Right lobe of liver (tissue), 6 donors: ENCODE measurements around the gene PIGQ. TPM values are rescaled to one million over a fixed set of nuclear protein-coding genes. Genes with fewer than 3 reads are reported as not detected.

ENCODE experiments used
- ATAC-seq, 4 donors: fragments of 200-7000 bp; cut with Tn5 transposase; one replicate each; pipeline ENCODE4 v1.9.1; 2020; ENCODE audit warnings: mild to moderate bottlenecking in 4 of 4, moderate library complexity in 4 of 4
- DNase-seq, 3 donors: peaks; one replicate each; pipeline ENCODE4 v3.0.0-alpha.2; 2020
- H3K27ac ChIP-seq, 3 donors: fragments of 200-600 bp; one replicate each; pipeline ENCODE4 v1.8.0; 2022
- H3K27me3 ChIP-seq, 2 donors: fragments of 200-600 bp; one replicate each; pipeline ENCODE4 v1.8.0; 2022
- H3K36me3 ChIP-seq, 4 donors: fragments of 200-600 bp; sonication (generic) in 1 of 4; one replicate each; pipeline versions ENCODE4 v1.5.1 to v1.8.0; 2017 to 2022; ENCODE audit warnings: control low read depth in 1 of 4
- H3K4me1 ChIP-seq, 4 donors: fragments of 200-600 bp; sonication (generic) in 1 of 4; one replicate each; pipeline versions ENCODE4 v1.5.1 to v1.8.0; 2017 to 2022; ENCODE audit warnings: control low read depth in 1 of 4
- H3K4me3 ChIP-seq, 3 donors: fragments of 200-600 bp; one replicate each; pipeline ENCODE4 v1.8.0; 2022
- H3K9me3 ChIP-seq, 4 donors: fragments of 200-600 bp; sonication (generic) in 1 of 4; one replicate each; pipeline versions ENCODE4 v1.5.1 to v1.8.0; 2017 to 2022; ENCODE audit warnings: control low read depth in 1 of 4
- POLR2A ChIP-seq: fragments of 450-650 bp; IDR thresholded peaks from one replicate; pipeline ENCODE4 v1.6.1; 2017; ENCODE audit warnings: antibody characterized with exemption, mild to moderate bottlenecking
- WGBS: methylation state at CpG from one replicate; pipeline ENCODE4 v1.1.6; 2018; ENCODE audit warnings: low coverage, low lambda C conversion rate; ENCODE audit not compliant: insufficient coverage; ENCODE audit errors: missing lambda C conversion rate; 5-methylcytosine and 5-hydroxymethylcytosine counted together
- intact Hi-C, 2 donors: fragments of 100-400 bp; cut with DNase I; formaldehyde crosslinking; loops; one replicate each; pipeline versions ENCODE4 v1.11.2 to v1.14.1; 2022
- microRNA-seq, 2 donors: library from miRNA; unstranded; fragments of <30 nt; microRNA quantifications; one replicate each; pipeline ENCODE4, GENCODE V29; 2019 to 2020
- small RNA-seq, 2 experiments: library from RNA; depleted of rRNA; stranded (forward); fragments of <200 nt; gene quantifications; one replicate each; pipeline ENCODE3, GENCODE V24; 2016
- total RNA-seq, 6 experiments: library from RNA; depleted of rRNA in 2 of 6; stranded (reverse); fragments of >200 nt in 2 of 6; fragmentation: NEBNext Ultra II Directional in 3 of 6; extraction: Animal tissue kit (Norgen Biotek cat#: 25700) in 3 of 6; gene quantifications; one replicate each; pipeline versions ENCODE4 v1.1.0 to v1.2.4, GENCODE V29; 2016 to 2023
- TF ChIP-seq, protein P1 (sequence below), 4 donors: fragments of 200-600 bp in 3 of 4; fragments of 450-650 bp in 1 of 4; IDR thresholded peaks; one replicate each; pipeline versions ENCODE4 v1.5.1 to v1.8.0; 2016 to 2022; ENCODE audit warnings: antibody characterized with exemption in 4 of 4, mild to moderate bottlenecking in 2 of 4
- donor health status: DM: no; HTN: yes; CAD: no.
- donor health status: DM: no; HTN: no; CAD: no.
- donor health status: DM: no; HTN: no; CAD: no.
- donor health status: DM: no; HTN: yes; CAD: no.
- donor health status: DM: no; HTN: yes; CAD: no.

Gene PIGQ
- total RNA-seq, 6 experiments from 2014 or later = 19.5 to 32.0 (median 27.8) TPM

DNA sequence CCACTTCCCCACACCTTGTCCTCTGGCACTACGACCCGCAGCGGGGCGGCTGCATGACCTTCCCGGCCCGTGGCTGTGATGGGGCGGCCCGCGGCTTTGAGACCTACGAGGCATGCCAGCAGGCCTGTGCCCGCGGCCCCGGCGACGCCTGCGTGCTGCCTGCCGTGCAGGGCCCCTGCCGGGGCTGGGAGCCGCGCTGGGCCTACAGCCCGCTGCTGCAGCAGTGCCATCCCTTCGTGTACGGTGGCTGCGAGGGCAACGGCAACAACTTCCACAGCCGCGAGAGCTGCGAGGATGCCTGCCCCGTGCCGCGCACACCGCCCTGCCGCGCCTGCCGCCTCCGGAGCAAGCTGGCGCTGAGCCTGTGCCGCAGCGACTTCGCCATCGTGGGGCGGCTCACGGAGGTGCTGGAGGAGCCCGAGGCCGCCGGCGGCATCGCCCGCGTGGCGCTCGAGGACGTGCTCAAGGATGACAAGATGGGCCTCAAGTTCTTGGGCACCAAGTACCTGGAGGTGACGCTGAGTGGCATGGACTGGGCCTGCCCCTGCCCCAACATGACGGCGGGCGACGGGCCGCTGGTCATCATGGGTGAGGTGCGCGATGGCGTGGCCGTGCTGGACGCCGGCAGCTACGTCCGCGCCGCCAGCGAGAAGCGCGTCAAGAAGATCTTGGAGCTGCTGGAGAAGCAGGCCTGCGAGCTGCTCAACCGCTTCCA, 63.7 kb downstream of the PIGQ start:
- intact Hi-C loops = loop anchor here in 1 of 2 donors (10.0 kb wide), 1 partner anchor 49 kb away; no protein-coding TSS in a partner anchor

More for the DNA sequence above, 63.7 kb downstream of the PIGQ start:
- ATAC-seq (no peak), DNase-seq (peak in 1 of 3 donors; percentile 55)
- Histone ChIP-seq H3K27ac (no peak overlapping the region), H3K27me3 (no peaks in the 10 kb centered on the region), H3K36me3 (no peaks in the 10 kb centered on the region), H3K4me1 (peaks cover 0 to 43% (median 22%) of the 10 kb centered on the region in 4 donors), H3K9me3 (no peaks in the 10 kb centered on the region), H3K4me3 (no peak overlapping the region)
- TF ChIP-seq POLR2A = no peak
- TF ChIP-seq, protein P1, sequence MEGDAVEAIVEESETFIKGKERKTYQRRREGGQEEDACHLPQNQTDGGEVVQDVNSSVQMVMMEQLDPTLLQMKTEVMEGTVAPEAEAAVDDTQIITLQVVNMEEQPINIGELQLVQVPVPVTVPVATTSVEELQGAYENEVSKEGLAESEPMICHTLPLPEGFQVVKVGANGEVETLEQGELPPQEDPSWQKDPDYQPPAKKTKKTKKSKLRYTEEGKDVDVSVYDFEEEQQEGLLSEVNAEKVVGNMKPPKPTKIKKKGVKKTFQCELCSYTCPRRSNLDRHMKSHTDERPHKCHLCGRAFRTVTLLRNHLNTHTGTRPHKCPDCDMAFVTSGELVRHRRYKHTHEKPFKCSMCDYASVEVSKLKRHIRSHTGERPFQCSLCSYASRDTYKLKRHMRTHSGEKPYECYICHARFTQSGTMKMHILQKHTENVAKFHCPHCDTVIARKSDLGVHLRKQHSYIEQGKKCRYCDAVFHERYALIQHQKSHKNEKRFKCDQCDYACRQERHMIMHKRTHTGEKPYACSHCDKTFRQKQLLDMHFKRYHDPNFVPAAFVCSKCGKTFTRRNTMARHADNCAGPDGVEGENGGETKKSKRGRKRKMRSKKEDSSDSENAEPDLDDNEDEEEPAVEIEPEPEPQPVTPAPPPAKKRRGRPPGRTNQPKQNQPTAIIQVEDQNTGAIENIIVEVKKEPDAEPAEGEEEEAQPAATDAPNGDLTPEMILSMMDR (IDR thresholded peaks at IDR 0.05) = no peak
- WGBS = 97% methylated on average over 10 of the region's 74 CpGs

Small RNA genes within 50 kb of the gene (microRNA-seq; reads per million reads assigned to microRNA genes)
- gene MIR3176 (2.0 to 2.6 reads per million in 2 donors), gene MIR5587 (0.29 to 1.3 reads per million in 2 donors)

Small RNA genes within 50 kb of the gene (small RNA-seq; reads per million reads assigned to genes)
- gene MIR3176 (0 to 0.19 reads per million in 2 experiments), gene MIR5587 (0 to 0.29 reads per million in 2 experiments), gene Z98883.1 (0 reads per million in 2 experiments)

Other genes starting within 250 kb of the PIGQ start
- gene AXIN1, start 217.2 kb upstream of the PIGQ start, total RNA-seq = 10 to 100 TPM in 3 of 6 experiments, 1 to 10 TPM in 3; 5.5 to 17.4 (median 9.4) TPM
- gene MRPL28, start 199.4 kb upstream of the PIGQ start, total RNA-seq = 10 to 100 TPM; 29.9 to 64.7 (median 32.6) TPM
- 10 to 100 TPM; 24.3 to 44.6 (median 28.0) TPM for gene PGAP6, start 188.0 kb upstream of the PIGQ start, total RNA-seq
- gene NME4, start 172.8 kb upstream of the PIGQ start, total RNA-seq = 10 to 100 TPM; 50.3 to 83.6 (median 61.0) TPM
- 100 to 1,000 TPM in 3 of 6 experiments, 10 to 100 TPM in 3; 73.6 to 169 (median 97.0) TPM for gene DECR2, start 168.1 kb upstream of the PIGQ start, total RNA-seq
- 10 to 100 TPM; 19.5 to 38.3 (median 25.5) TPM for gene RAB11FIP3, start 144.3 kb upstream of the PIGQ start, total RNA-seq
- gene CAPN15, start 42.3 kb upstream of the PIGQ start, total RNA-seq = 10 to 100 TPM; 17.3 to 34.3 (median 23.3) TPM
- gene PRR35, start 9.6 kb upstream of the PIGQ start, total RNA-seq = not detected
- under 1 TPM in 5 of 6 experiments, not detected in 1; 0.12 to 0.33 (median 0.28) TPM for gene NHLRC4, start 3.0 kb upstream of the PIGQ start, total RNA-seq
- 10 to 100 TPM in 5 of 6 experiments, 1 to 10 TPM in 1; 10.0 to 14.1 (median 12.0) TPM for gene RAB40C, start 20.1 kb downstream of the PIGQ start, total RNA-seq
- gene WFIKKN1, start 61.0 kb downstream of the PIGQ start, total RNA-seq = under 1 TPM; 0.43 to 0.70 (median 0.56) TPM
- 100 to 1,000 TPM in 1 of 6 experiments, 10 to 100 TPM in 5; 22.7 to 126 (median 32.6) TPM for gene METTL26, start 66.3 kb downstream of the PIGQ start, total RNA-seq
- 100 to 1,000 TPM in 2 of 6 experiments, 10 to 100 TPM in 4; 48.8 to 130 (median 76.7) TPM for gene MCRIP2, start 71.9 kb downstream of the PIGQ start, total RNA-seq
- 10 to 100 TPM in 4 of 6 experiments, 1 to 10 TPM in 2; 7.2 to 18.1 (median 11.8) TPM for gene WDR90, start 79.4 kb downstream of the PIGQ start, total RNA-seq
- 10 to 100 TPM; 28.5 to 44.8 (median 40.3) TPM for gene RHOT2, start 98.2 kb downstream of the PIGQ start, total RNA-seq
- gene RHBDL1, start 105.7 kb downstream of the PIGQ start, total RNA-seq = 1 to 10 TPM in 1 of 6 experiments, under 1 TPM in 5; 0.37 to 1.1 (median 0.60) TPM
- 10 to 100 TPM; 37.3 to 69.6 (median 54.3) TPM for gene STUB1, start 110.4 kb downstream of the PIGQ start, total RNA-seq
- 10 to 100 TPM; 26.9 to 68.1 (median 36.9) TPM for gene JMJD8, start 114.4 kb downstream of the PIGQ start, total RNA-seq
- 10 to 100 TPM in 1 of 6 experiments, 1 to 10 TPM in 5; 5.5 to 11.7 (median 9.7) TPM for gene WDR24, start 120.4 kb downstream of the PIGQ start, total RNA-seq
- gene FBXL16, start 135.8 kb downstream of the PIGQ start, total RNA-seq = 1 to 10 TPM in 2 of 6 experiments, under 1 TPM in 1, not detected in 3; 0.05 to 2.3 (median 1.7) TPM
- gene METRN, start 145.2 kb downstream of the PIGQ start, total RNA-seq = 10 to 100 TPM; 14.0 to 43.7 (median 26.2) TPM
- 10 to 100 TPM; 19.7 to 56.0 (median 28.2) TPM for gene ANTKMT, start 151.2 kb downstream of the PIGQ start, total RNA-seq
- under 1 TPM in 1 of 6 experiments, not detected in 5; 0.31 TPM for gene CCDC78, start 156.5 kb downstream of the PIGQ start, total RNA-seq
- gene HAGHL, start 157.1 kb downstream of the PIGQ start, total RNA-seq = 1 to 10 TPM in 4 of 6 experiments, under 1 TPM in 2; 0.83 to 2.5 (median 1.3) TPM
- 10 to 100 TPM; 11.9 to 26.1 (median 17.3) TPM for gene CIAO3, start 171.0 kb downstream of the PIGQ start, total RNA-seq
- under 1 TPM in 1 of 6 experiments, not detected in 5; 0.25 TPM for gene MSLN, start 190.8 kb downstream of the PIGQ start, total RNA-seq
- gene RPUSD1, start 218.4 kb downstream of the PIGQ start, total RNA-seq = 10 to 100 TPM in 2 of 6 experiments, 1 to 10 TPM in 4; 5.1 to 16.2 (median 6.6) TPM
- gene CHTF18, start 218.7 kb downstream of the PIGQ start, total RNA-seq = 1 to 10 TPM; 2.9 to 7.8 (median 4.6) TPM
- gene GNG13, start 230.8 kb downstream of the PIGQ start, total RNA-seq = not detected